Thyroid gland (tissue), 4 donors: Measurements from ENCODE around the gene PANK1.

ENCODE experiments used
- CTCF ChIP-seq, 6 experiments: fragments of 200-600 bp in 3 of 6; fragments of 450-650 bp in 3 of 6; sonication (generic) in 3 of 6; IDR thresholded peaks; one replicate each; pipeline ENCODE4 v1.5.1; 2016 to 2019; ENCODE audit warnings: antibody characterized with exemption in 6 of 6, mild to moderate bottlenecking in 2 of 6, inconsistent platforms in 1 of 6, moderate library complexity in 1 of 6
- POLR2A ChIP-seq, 2 donors: fragments of 450-650 bp; IDR thresholded peaks; one replicate each; pipeline ENCODE4 v1.6.1; 2017; ENCODE audit warnings: antibody characterized with exemption in 2 of 2, mild to moderate bottlenecking in 2 of 2, moderate library complexity in 1 of 2

DNA sequence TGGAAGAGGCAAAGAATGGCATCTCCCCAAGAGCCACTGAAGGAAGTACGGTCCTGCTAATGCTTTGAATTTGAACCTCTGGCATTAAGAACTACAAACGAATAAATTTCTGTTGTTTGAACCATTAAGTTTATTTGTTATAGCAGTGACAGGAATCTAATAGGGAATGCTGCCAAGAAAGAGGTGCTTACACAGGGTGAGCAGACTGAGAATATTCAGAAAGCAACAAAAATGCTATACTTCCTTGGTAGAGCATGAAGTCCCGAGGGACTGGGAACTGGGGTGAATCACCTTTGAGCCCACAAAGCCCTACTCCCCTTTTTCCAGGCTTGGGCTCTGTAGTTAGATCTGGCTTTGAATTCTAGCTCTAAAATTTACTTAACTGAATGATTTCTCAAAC, 45.0 kb downstream of the PANK1 start:
- TF ChIP-seq CTCF (IDR thresholded peaks at IDR 0.05): no peak
- no peak for TF ChIP-seq POLR2A (IDR thresholded peaks at IDR 0.05)
